Measurements from ENCODE around the gene NPL. TPM values are rescaled to one million over a fixed set of nuclear protein-coding genes. Genes with fewer than 3 reads are reported as not detected.

NPL gene
- total RNA-seq, 1 donor from 2014 or later: 4.3 TPM

GRCh38 chr1:182826892-182827291 lies 37.3 kb downstream of the NPL start:
- Mint-ChIP-seq H3K36me3 (ENCODE audit: low read depth) (peaks cover 17% of the 10 kb centered on the region), H3K27me3 (ENCODE audit: low read depth) (no peaks in the 10 kb centered on the region), H3K9me3 (ENCODE audit: low read depth) (no peaks in the 10 kb centered on the region), H3K4me3 (ENCODE audit: unreplicated experiment) (no peak overlapping the region), H3K27ac (ENCODE audit: unreplicated experiment) (no peak overlapping the region), H3K4me1 (ENCODE audit: low read depth) (no peaks in the 10 kb centered on the region)
- DNase-seq (ENCODE audit: low spot score): no peak
- no peak for TF ChIP-seq CTCF (IDR thresholded peaks at IDR 0.05)

- Mint-ChIP-seq H3K9me3 (ENCODE audit: low read depth) (no peaks in the 10 kb centered on the region), H3K4me3 (ENCODE audit: unreplicated experiment) (no peak overlapping the region), H3K36me3 (ENCODE audit: low read depth) (peaks cover 7% of the 10 kb centered on the region), H3K4me1 (ENCODE audit: low read depth) (no peaks in the 10 kb centered on the region), H3K27me3 (ENCODE audit: low read depth) (no peaks in the 10 kb centered on the region), H3K27ac (ENCODE audit: unreplicated experiment) (no peak overlapping the region)
- TF ChIP-seq CTCF (IDR thresholded peaks at IDR 0.05): no peak
- DNase-seq (ENCODE audit: low spot score): no peak
Observed at GRCh38 chr1:182829285-182829932, 39.8 kb downstream of the NPL start.

GRCh38 chr1:182833271-182833670 lies 43.7 kb downstream of the NPL start:
- Mint-ChIP-seq H3K27me3 (ENCODE audit: low read depth) (no peaks in the 10 kb centered on the region), H3K4me3 (ENCODE audit: unreplicated experiment) (no peak overlapping the region), H3K36me3 (ENCODE audit: low read depth) (peaks cover 1% of the 10 kb centered on the region), H3K27ac (ENCODE audit: unreplicated experiment) (no peak overlapping the region), H3K9me3 (ENCODE audit: low read depth) (no peaks in the 10 kb centered on the region), H3K4me1 (ENCODE audit: low read depth) (no peaks in the 10 kb centered on the region)
- no peak for DNase-seq (ENCODE audit: low spot score)
- TF ChIP-seq CTCF (IDR thresholded peaks at IDR 0.05): no peak

GRCh38 chr1:182834326-182834725 lies 44.8 kb downstream of the NPL start:
- no peak overlapping the region for H3K4me3 Mint-ChIP-seq (ENCODE audit: unreplicated experiment)
- H3K27me3 Mint-ChIP-seq (ENCODE audit: low read depth): no peaks in the 10 kb centered on the region
- no peak overlapping the region for H3K27ac Mint-ChIP-seq (ENCODE audit: unreplicated experiment)
- no peak for DNase-seq (ENCODE audit: low spot score)
- H3K4me1 Mint-ChIP-seq (ENCODE audit: low read depth): peaks cover 4% of the 10 kb centered on the region
- H3K9me3 Mint-ChIP-seq (ENCODE audit: low read depth): no peaks in the 10 kb centered on the region
- no peak for TF ChIP-seq CTCF (IDR thresholded peaks at IDR 0.05)
- H3K36me3 Mint-ChIP-seq (ENCODE audit: low read depth): no peaks in the 10 kb centered on the region

- Mint-ChIP-seq H3K4me3 (ENCODE audit: unreplicated experiment) (no peak overlapping the region), H3K27ac (ENCODE audit: unreplicated experiment) (no peak overlapping the region), H3K4me1 (ENCODE audit: low read depth) (peaks cover 8% of the 10 kb centered on the region), H3K9me3 (ENCODE audit: low read depth) (no peaks in the 10 kb centered on the region), H3K27me3 (ENCODE audit: low read depth) (no peaks in the 10 kb centered on the region), H3K36me3 (ENCODE audit: low read depth) (peaks cover 2% of the 10 kb centered on the region)
- DNase-seq (ENCODE audit: low spot score): no peak
- TF ChIP-seq CTCF (IDR thresholded peaks at IDR 0.05): no peak
Observed at GRCh38 chr1:182835806-182836205, 46.2 kb downstream of the NPL start.
